Panc1 (cell line): ENCODE data around the gene TOP3A. TPM values are rescaled to one million over a fixed set of nuclear protein-coding genes. Genes with fewer than 3 reads are reported as not detected.

ENCODE experiments used
- ATAC-seq: fragments of 200-7000 bp; cut with Tn5 transposase; 2 replicates; pipeline ENCODE4 v1.9.1; 2020; ENCODE audit warnings: mild to moderate bottlenecking, moderate library complexity
- BruUV-seq: library from RNA; stranded (reverse); fragments of 400-500 nt; replicated peaks from 2 replicates; lab custom pipeline; 2021; lab: Mats Ljungman, UMichigan
- CTCF ChIA-PET: fragments of 300-600 bp; sonication (Branson Sonifier 250); formaldehyde crosslinking; loops from one replicate; lab custom pipeline; 2022; ENCODE audit warnings: antibody characterized with exemption; lab: Charles Lee
- POLR2A ChIA-PET: fragments of 300-600 bp; sonication (Branson Sonifier 250); formaldehyde crosslinking; loops from one replicate; lab custom pipeline; 2022; ENCODE audit warnings: antibody characterized with exemption; lab: Charles Lee
- DNase-seq: peaks from one replicate; pipeline ENCODE4 v3.0.0-alpha.2; 2010; ENCODE audit warnings: low read depth, low spot score
- H3K27ac ChIP-seq: 2 replicates; pipeline ENCODE4 v1.5.1; 2011; ENCODE audit warnings: mild to moderate bottlenecking, low read length, inconsistent platforms
- H3K27me3 ChIP-seq: fragments of 200-500 bp; sonication (Bioruptor generic); 2 replicates; pipeline ENCODE4 v1.6.0; 2014; ENCODE audit warnings: low read length, inconsistent platforms; ENCODE audit not compliant: control insufficient read depth, insufficient read depth
- H3K36me3 ChIP-seq: fragments of 200-500 bp; sonication (Bioruptor generic); 2 replicates; pipeline ENCODE4 v1.5.1; 2014; ENCODE audit warnings: inconsistent platforms, mild to moderate bottlenecking, low read length, moderate library complexity; ENCODE audit not compliant: control insufficient read depth, insufficient read depth
- H3K4me1 ChIP-seq: 2 replicates; pipeline ENCODE4 v1.5.1; 2011; ENCODE audit warnings: inconsistent platforms, mild to moderate bottlenecking, low read length, moderate library complexity; ENCODE audit not compliant: control insufficient read depth, insufficient read depth
- H3K4me3 ChIP-seq, 2 experiments: 2 replicates each; pipeline ENCODE4 v1.5.1; 2011 to 2012; ENCODE audit warnings: low read depth in 2 of 2, low read length in 2 of 2, mild to moderate bottlenecking in 2 of 2, inconsistent platforms in 1 of 2, moderate library complexity in 1 of 2
- H3K9me3 ChIP-seq: fragments of 200-500 bp; sonication (Bioruptor generic); 2 replicates; pipeline ENCODE4 v1.5.1; 2014; ENCODE audit warnings: low read depth, mild to moderate bottlenecking, inconsistent platforms, low read length, moderate library complexity; ENCODE audit not compliant: control insufficient read depth, insufficient read depth
- POLR2AphosphoS5 ChIP-seq: IDR thresholded peaks from 2 replicates; pipeline ENCODE4 v1.6.1; 2012; ENCODE audit warnings: mild to moderate bottlenecking, low read depth, low read length, moderate library complexity
- REST ChIP-seq, 2 experiments: IDR thresholded peaks; 2 replicates each; pipeline ENCODE4 v1.6.1; 2011 to 2012; ENCODE audit warnings: low read depth in 2 of 2, control low read depth in 1 of 2, low read length in 1 of 2, mild to moderate bottlenecking in 1 of 2, moderate library complexity in 1 of 2; ENCODE audit not compliant: insufficient read depth in 1 of 2
- SIN3A ChIP-seq: IDR thresholded peaks from 2 replicates; pipeline ENCODE4 v1.6.1; 2012; ENCODE audit warnings: low read depth, mild to moderate bottlenecking, low read length, moderate library complexity, borderline replicate concordance; ENCODE audit not compliant: insufficient read depth
- TCF7L2 ChIP-seq: IDR thresholded peaks from 2 replicates; pipeline ENCODE4 v1.6.1; 2011; ENCODE audit warnings: mild to moderate bottlenecking, low read depth, low read length, inconsistent platforms
- in situ Hi-C: cut with HindIII; loops from 2 replicates; pipeline ENCODE4 v1.10.0; 2016; ENCODE audit warnings: low sequenced_read_pairs, low pct_unique_long_range_greater_than_20kb
- intact Hi-C: fragments of 100-400 bp; cut with micrococcal nuclease; formaldehyde crosslinking; loops from one replicate; pipeline ENCODE4 v1.10.0; 2022; ENCODE audit not compliant: unreplicated experiment
- total RNA-seq: library from RNA; stranded (reverse); gene quantifications from one replicate; pipeline ENCODE4 v1.2.1, GENCODE V29; 2021; ENCODE audit not compliant: unreplicated experiment
- TF ChIP-seq, protein P1 (sequence below): fragments of 450-650 bp; IDR thresholded peaks from 2 replicates; pipeline ENCODE4 v1.5.1; 2017; ENCODE audit warnings: mild to moderate bottlenecking

The TOP3A gene
- total RNA-seq, 1 experiment from 2014 or later, result 49.3 TPM

- Histone ChIP-seq H3K4me3 (no peak overlapping the region), H3K36me3 (no peaks in the 10 kb centered on the region), H3K27ac (no peak overlapping the region), H3K27me3 (no peaks in the 10 kb centered on the region), H3K4me1 (no peaks in the 10 kb centered on the region), H3K9me3 (no peaks in the 10 kb centered on the region)
- no TSS peak for BruUV-seq
- TF ChIP-seq SIN3A (no peak), POLR2AphosphoS5 (no peak), REST (IDR thresholded peaks at IDR 0.05; ENCODE audit: insufficient read depth in 1 of 2, low read depth in 2 of 2, low read length in 1 of 2) (no peak), TCF7L2 (no peak)
- TF ChIP-seq, protein P1, sequence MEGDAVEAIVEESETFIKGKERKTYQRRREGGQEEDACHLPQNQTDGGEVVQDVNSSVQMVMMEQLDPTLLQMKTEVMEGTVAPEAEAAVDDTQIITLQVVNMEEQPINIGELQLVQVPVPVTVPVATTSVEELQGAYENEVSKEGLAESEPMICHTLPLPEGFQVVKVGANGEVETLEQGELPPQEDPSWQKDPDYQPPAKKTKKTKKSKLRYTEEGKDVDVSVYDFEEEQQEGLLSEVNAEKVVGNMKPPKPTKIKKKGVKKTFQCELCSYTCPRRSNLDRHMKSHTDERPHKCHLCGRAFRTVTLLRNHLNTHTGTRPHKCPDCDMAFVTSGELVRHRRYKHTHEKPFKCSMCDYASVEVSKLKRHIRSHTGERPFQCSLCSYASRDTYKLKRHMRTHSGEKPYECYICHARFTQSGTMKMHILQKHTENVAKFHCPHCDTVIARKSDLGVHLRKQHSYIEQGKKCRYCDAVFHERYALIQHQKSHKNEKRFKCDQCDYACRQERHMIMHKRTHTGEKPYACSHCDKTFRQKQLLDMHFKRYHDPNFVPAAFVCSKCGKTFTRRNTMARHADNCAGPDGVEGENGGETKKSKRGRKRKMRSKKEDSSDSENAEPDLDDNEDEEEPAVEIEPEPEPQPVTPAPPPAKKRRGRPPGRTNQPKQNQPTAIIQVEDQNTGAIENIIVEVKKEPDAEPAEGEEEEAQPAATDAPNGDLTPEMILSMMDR, result no peak
- CTCF ChIA-PET, result no interaction called here
- in situ Hi-C loops, result no loop called here
- POLR2A ChIA-PET, result no interaction called here
- intact Hi-C loops, result no loop called here
- ATAC-seq, result no peak
- DNase-seq, result no peak
Observed at GRCh38 chr17:18231164-18231563, 83.6 kb downstream of the TOP3A start.

- TF ChIP-seq, protein P1, result no peak
- TF ChIP-seq POLR2AphosphoS5, result no peak
- TF ChIP-seq TCF7L2, result no peak
- no peak for TF ChIP-seq REST (IDR thresholded peaks at IDR 0.05; ENCODE audit: insufficient read depth in 1 of 2, low read depth in 2 of 2, low read length in 1 of 2)
- TF ChIP-seq SIN3A, result no peak
- no peaks in the 10 kb centered on the region for H3K4me1 ChIP-seq
- ChIA-PET CTCF (no interaction called here), POLR2A (no interaction called here)
- no peaks in the 10 kb centered on the region for H3K9me3 ChIP-seq
- BruUV-seq, result no TSS peak
- no peaks in the 10 kb centered on the region for H3K36me3 ChIP-seq
- intact Hi-C loops (no loop called here), in situ Hi-C loops (no loop called here)
- ATAC-seq, result no peak
- no peak overlapping the region for H3K4me3 ChIP-seq
- H3K27me3 ChIP-seq, result no peaks in the 10 kb centered on the region
- no peak overlapping the region for H3K27ac ChIP-seq
- DNase-seq, result no peak
Observed at GRCh38 chr17:18230288-18231141, 84.3 kb downstream of the TOP3A start.
